ENCODE data around the gene DOCK2. TPM values are rescaled to one million over a fixed set of nuclear protein-coding genes. Genes with fewer than 3 reads are reported as not detected.
"Not testable (repeated sequence)": the region's sequence is repeated elsewhere in the genome, so short reads cannot be mapped to it uniquely, and the experiment has no call there.

The DOCK2 gene
- total RNA-seq, 1 experiment from 2014 or later = 4.6 TPM

GRCh38 chr5:169610606-169611005 is 26.5 kb upstream of the DOCK2 start:
- TF ChIP-seq ZNF512 (CRISPR knock-in tag; IDR thresholded peaks at IDR 0.05; ENCODE audit: borderline replicate concordance) (no peak), JUN (CRISPR knock-in tag; IDR thresholded peaks at IDR 0.05) (no peak), ZNF416 (CRISPR knock-in tag; IDR thresholded peaks at IDR 0.05) (no peak), NFYB (CRISPR knock-in tag; conservative IDR thresholded peaks at IDR 0.05; ENCODE audit: low read depth) (no peak), TEAD4 (CRISPR knock-in tag; IDR thresholded peaks at IDR 0.05) (no peak), GABPB1 (CRISPR knock-in tag; IDR thresholded peaks at IDR 0.05) (no peak), NFATC4 (CRISPR knock-in tag; IDR thresholded peaks at IDR 0.05) (no peak), CBFB (CRISPR knock-in tag; IDR thresholded peaks at IDR 0.05; ENCODE audit: low read depth) (no peak), FOXK1 (CRISPR knock-in tag; IDR thresholded peaks at IDR 0.05) (no peak), ETV6 (CRISPR knock-in tag; IDR thresholded peaks at IDR 0.05) (no peak), ERG (CRISPR knock-in tag; IDR thresholded peaks at IDR 0.05) (no peak), STAT6 (CRISPR knock-in tag; conservative IDR thresholded peaks at IDR 0.05; ENCODE audit: low read depth) (no peak)
- CTCF ChIA-PET = no interaction called here
- Mint-ChIP-seq H3K27me3 (ENCODE audit: low read depth) (no peaks in the 10 kb centered on the region), H3K4me1 (no peaks in the 10 kb centered on the region), H3K9me3 (peaks cover 23% of the 10 kb centered on the region), H3K36me3 (peaks cover 5% of the 10 kb centered on the region; the same call in 1 of the 2 replicates), H3K4me3 (no peak overlapping the region), H3K27ac (no peak overlapping the region)
- POLR2A ChIA-PET = no interaction called here
- ATAC-seq (no peak), DNase-seq (ENCODE audit: low spot score) (no peak)

- POLR2A ChIA-PET = no interaction called here
- CTCF ChIA-PET = no interaction called here
- no peak for ATAC-seq
- no peak for DNase-seq (ENCODE audit: low spot score)
- Mint-ChIP-seq H3K27me3 (ENCODE audit: low read depth) (no peaks in the 10 kb centered on the region; the same call in 1 of the 2 replicates), H3K36me3 (peaks cover 18% of the 10 kb centered on the region), H3K4me1 (no peaks in the 10 kb centered on the region), H3K4me3 (no peak overlapping the region), H3K27ac (no peak overlapping the region), H3K9me3 (peaks cover 46% of the 10 kb centered on the region)
- TF ChIP-seq SP1 (CRISPR knock-in tag; conservative IDR thresholded peaks at IDR 0.05) = no peak
- TF ChIP-seq E2F1 (CRISPR knock-in tag; IDR thresholded peaks at IDR 0.05) = no peak
- no peak for TF ChIP-seq RELA (CRISPR knock-in tag; IDR thresholded peaks at IDR 0.05; ENCODE audit: borderline replicate concordance)
- TF ChIP-seq AR (CRISPR knock-in tag; IDR thresholded peaks at IDR 0.05) = no peak
- TF ChIP-seq NR2C2 (CRISPR knock-in tag; IDR thresholded peaks at IDR 0.05) = no peak
- no peak for TF ChIP-seq RORB (CRISPR knock-in tag; IDR thresholded peaks at IDR 0.05)
- TF ChIP-seq ZSCAN18 (CRISPR knock-in tag; IDR thresholded peaks at IDR 0.05) = no peak
- TF ChIP-seq ESRRA (CRISPR knock-in tag; IDR thresholded peaks at IDR 0.05; ENCODE audit: borderline replicate concordance) = no peak
- no peak for TF ChIP-seq MAX (CRISPR knock-in tag; IDR thresholded peaks at IDR 0.05)
These were observed 21.5 kb upstream of the DOCK2 start for GRCh38 chr5:169615561-169615960.

GRCh38 chr5:169624307-169624706 is 12.8 kb upstream of the DOCK2 start:
- POLR2A ChIA-PET; H3K4me3 Mint-ChIP-seq; ATAC-seq; DNase-seq (ENCODE audit: low spot score); H3K27ac Mint-ChIP-seq; H3K27me3 Mint-ChIP-seq (ENCODE audit: low read depth); H3K4me1 Mint-ChIP-seq; CTCF ChIA-PET: not testable (repeated sequence)
- Mint-ChIP-seq H3K36me3 (peaks cover 14% of the 10 kb centered on the region), H3K9me3 (peaks cover 42% of the 10 kb centered on the region)

Data from WTC11 (cell line).